Peyer's patch (tissue), 4 donors: ENCODE data around the gene TMEM88.

Experiments
- CTCF ChIP-seq, 6 experiments: fragments of 450-650 bp in 4 of 6; fragments of 200-600 bp in 2 of 6; sonication (generic) in 1 of 6; IDR thresholded peaks; one replicate each; pipeline ENCODE4 v1.5.1; 2017 to 2019; ENCODE audit warnings: antibody characterized with exemption in 6 of 6, mild to moderate bottlenecking in 3 of 6, moderate library complexity in 1 of 6
- POLR2A ChIP-seq, 2 donors: fragments of 450-650 bp; IDR thresholded peaks; one replicate each; pipeline ENCODE4 v1.5.1; 2017; ENCODE audit warnings: antibody characterized with exemption in 2 of 2, mild to moderate bottlenecking in 2 of 2, moderate library complexity in 2 of 2

- no peak for TF ChIP-seq CTCF (IDR thresholded peaks at IDR 0.05)
- TF ChIP-seq POLR2A (IDR thresholded peaks at IDR 0.05): no peak
Measured at GRCh38 chr17:7849130-7849750, 5.6 kb upstream of the TMEM88 start.
